Fibroblast of lung (primary cell): Measurements from ENCODE around the gene TFG. TPM values are rescaled to one million over a fixed set of nuclear protein-coding genes. Genes with fewer than 3 reads are reported as not detected.

Experiments used
- DNase-seq, 2 donors: peaks; one replicate each; pipeline versions ENCODE4 v3.0.0 to v3.0.0-alpha.2; 2010; ENCODE audit warnings: low read depth in 2 of 2
- H2AFZ ChIP-seq: 2 replicates; pipeline ENCODE4 v1.5.1; 2012; ENCODE audit warnings: low read length, control low read depth, inconsistent platforms
- H3K27ac ChIP-seq: 2 replicates; pipeline ENCODE4 v1.5.1; 2011; ENCODE audit warnings: low read length, control low read depth; ENCODE audit not compliant: insufficient read depth
- H3K27me3 ChIP-seq: 2 replicates; pipeline ENCODE4 v1.5.1; 2011; ENCODE audit warnings: mild to moderate bottlenecking, low read length; ENCODE audit not compliant: control insufficient read depth, insufficient read depth
- H3K36me3 ChIP-seq: 2 replicates; pipeline ENCODE4 v1.5.1; 2011; ENCODE audit warnings: low read length; ENCODE audit not compliant: control insufficient read depth, insufficient read depth
- H3K4me1 ChIP-seq: 2 replicates; pipeline ENCODE4 v1.5.1; 2011; ENCODE audit warnings: low read length; ENCODE audit not compliant: control insufficient read depth, insufficient read depth; ENCODE audit errors: extremely low read depth
- H3K4me2 ChIP-seq: 2 replicates; pipeline ENCODE4 v1.5.1; 2011; ENCODE audit warnings: low read length, control low read depth; ENCODE audit not compliant: insufficient read depth; ENCODE audit errors: extremely low read depth
- H3K4me3 ChIP-seq, 4 experiments: fragments of 200-600 bp in 1 of 4; sonication (generic) in 1 of 4; replicated peaks in 1 of 4; 2 replicates each; pipeline ENCODE4 v1.5.1; 2011 to 2016; ENCODE audit warnings: low read length in 4 of 4, low read depth in 3 of 4, mild to moderate bottlenecking in 3 of 4, control low read depth in 2 of 4, inconsistent platforms in 1 of 4, mixed read lengths in 1 of 4; ENCODE audit not compliant: insufficient read depth in 1 of 4; ENCODE audit errors: control extremely low read depth in 1 of 4
- H3K79me2 ChIP-seq: 2 replicates; pipeline ENCODE4 v1.5.1; 2012; ENCODE audit warnings: mild to moderate bottlenecking, low read length, inconsistent platforms; ENCODE audit not compliant: control insufficient read depth, insufficient read depth
- H3K9ac ChIP-seq: 2 replicates; pipeline ENCODE4 v1.5.1; 2011; ENCODE audit warnings: mild to moderate bottlenecking, low read length, control low read depth; ENCODE audit not compliant: insufficient read depth
- H3K9me3 ChIP-seq: 2 replicates; pipeline ENCODE4 v1.5.1; 2012; ENCODE audit warnings: low read depth, low read length; ENCODE audit not compliant: control insufficient read depth, insufficient read depth
- H4K20me1 ChIP-seq: 2 replicates; pipeline ENCODE4 v1.5.1; 2011; ENCODE audit warnings: low read length; ENCODE audit not compliant: control insufficient read depth, insufficient read depth; ENCODE audit errors: extremely low read depth
- CTCF ChIP-seq, 2 donors: IDR thresholded peaks in 1 of 2; conservative IDR thresholded peaks in 1 of 2; 1 replicate in 1 of 2; 2 replicates in 1 of 2; pipeline ENCODE4 v1.5.1; 2011 to 2012; ENCODE audit warnings: low read length in 2 of 2, control low read depth in 1 of 2, inconsistent platforms in 1 of 2, low read depth in 1 of 2, mild to moderate bottlenecking in 1 of 2
- EZH2 ChIP-seq: IDR thresholded peaks from 2 replicates; pipeline ENCODE4 v1.5.1; 2012; ENCODE audit warnings: low read length, control low read depth, mild to moderate bottlenecking; ENCODE audit errors: missing control alignments
- polyA plus RNA-seq, 2 donors: library from polyadenylated mRNA; depleted of rRNA in 1 of 2; stranded (reverse) in 1 of 2; unstranded in 1 of 2; fragments of >200 nt; gene quantifications; 2 replicates each; pipeline ENCODE4 v1.2.1, GENCODE V29; 2011 to 2012; ENCODE audit warnings: missing spikeins in 1 of 2
- total RNA-seq: library from RNA; depleted of rRNA; stranded (reverse); fragments of >200 nt; gene quantifications from 2 replicates; pipeline ENCODE4 v1.2.1, GENCODE V29; 2014

Gene TFG
- total and polyA plus RNA-seq, 2 donors (not counting 1 experiment from before 2014, with no cell fraction given), result 60.6 to 174 TPM

GRCh38 chr3:100697172-100697571 lies 12.1 kb upstream of the TFG start:
- Histone ChIP-seq H3K4me2 (no peak overlapping the region), H3K9ac (no peak overlapping the region), H3K9me3 (no peaks in the 10 kb centered on the region), H3K27ac (no peak overlapping the region), H3K36me3 (no peaks in the 10 kb centered on the region), H3K27me3 (peaks cover 7% of the 10 kb centered on the region), H2AFZ (no peak overlapping the region), H3K79me2 (no peaks in the 10 kb centered on the region), H3K4me1 (no peaks in the 10 kb centered on the region), H3K4me3 (no peak overlapping the region), H4K20me1 (no peaks in the 10 kb centered on the region)
- DNase-seq, result no peak
- no peak for TF ChIP-seq CTCF (conservative IDR thresholded peaks at IDR 0.05 in 1 of 2, IDR thresholded peaks at IDR 0.05 in 1 of 2; ENCODE audit: low read depth in 1 of 2, low read length in 2 of 2)
- TF ChIP-seq EZH2, result no peak

GRCh38 chr3:100697723-100698285 lies 11.5 kb upstream of the TFG start:
- H3K4me2 ChIP-seq, result no peak overlapping the region
- TF ChIP-seq CTCF (conservative IDR thresholded peaks at IDR 0.05 in 1 of 2, IDR thresholded peaks at IDR 0.05 in 1 of 2; ENCODE audit: low read depth in 1 of 2, low read length in 2 of 2) (no peak), EZH2 (no peak)
- no peaks in the 10 kb centered on the region for H3K79me2 ChIP-seq
- no peaks in the 10 kb centered on the region for H3K4me1 ChIP-seq
- H2AFZ ChIP-seq, result no peak overlapping the region
- H3K9me3 ChIP-seq, result no peaks in the 10 kb centered on the region
- H3K27me3 ChIP-seq, result peaks cover 7% of the 10 kb centered on the region
- no peak overlapping the region for H3K9ac ChIP-seq
- no peak for DNase-seq
- H3K36me3 ChIP-seq, result no peaks in the 10 kb centered on the region
- H3K4me3 ChIP-seq, result no peak overlapping the region
- H3K27ac ChIP-seq, result no peak overlapping the region
- H4K20me1 ChIP-seq, result no peaks in the 10 kb centered on the region

GRCh38 chr3:100698736-100699135 lies 10.6 kb upstream of the TFG start:
- no peaks in the 10 kb centered on the region for H3K9me3 ChIP-seq
- H3K9ac ChIP-seq, result no peak overlapping the region
- no peaks in the 10 kb centered on the region for H3K4me1 ChIP-seq
- no peak for DNase-seq
- TF ChIP-seq EZH2 (no peak), CTCF (conservative IDR thresholded peaks at IDR 0.05 in 1 of 2, IDR thresholded peaks at IDR 0.05 in 1 of 2; ENCODE audit: low read depth in 1 of 2, low read length in 2 of 2) (no peak)
- no peaks in the 10 kb centered on the region for H3K79me2 ChIP-seq
- no peaks in the 10 kb centered on the region for H4K20me1 ChIP-seq
- no peak overlapping the region for H2AFZ ChIP-seq
- no peaks in the 10 kb centered on the region for H3K36me3 ChIP-seq
- no peak overlapping the region for H3K27ac ChIP-seq
- H3K27me3 ChIP-seq, result peaks cover 7% of the 10 kb centered on the region
- H3K4me3 ChIP-seq, result no peak overlapping the region
- H3K4me2 ChIP-seq, result no peak overlapping the region
